HepG2 (cell line): ENCODE measurements around the gene MLST8. TPM values are rescaled to one million over a fixed set of nuclear protein-coding genes. Genes with fewer than 3 reads are reported as not detected.

Experiments
- ATM ChIP-seq: fragments of 450-650 bp; IDR thresholded peaks from 2 replicates; pipeline ENCODE4 v1.7.1; 2017; ENCODE audit warnings: mild to moderate bottlenecking, borderline replicate concordance
- FOXP1 ChIP-seq, 2 experiments: fragments of 450-650 bp in 1 of 2; IDR thresholded peaks; 2 replicates each; pipeline ENCODE4 v1.6.1; 2017 to 2018; ENCODE audit warnings: antibody characterized with exemption in 1 of 2
- HDAC1 ChIP-seq: sonication (generic); formaldehyde crosslinking; IDR thresholded peaks from 2 replicates; pipeline ENCODE4 v1.5.1; 2020; ENCODE audit warnings: mild to moderate bottlenecking, missing genetic modification reagents
- MIER3 ChIP-seq: IDR thresholded peaks from 2 replicates; pipeline ENCODE4 v1.6.1; 2016; ENCODE audit warnings: missing compliant biosample characterization, borderline replicate concordance
- NFRKB ChIP-seq: fragments of 450-650 bp; IDR thresholded peaks from 2 replicates; pipeline ENCODE4 v1.6.1; 2017
- NR2F1 ChIP-seq, 2 experiments: fragments of 450-650 bp in 1 of 2; formaldehyde crosslinking in 1 of 2; IDR thresholded peaks; 2 replicates each; pipeline versions ENCODE4 v1.5.0 to v1.6.1; 2016 to 2020; ENCODE audit warnings: mild to moderate bottlenecking in 1 of 2, missing compliant biosample characterization in 1 of 2, missing genetic modification reagents in 1 of 2, moderate library complexity in 1 of 2
- PTBP1 ChIP-seq: fragments of 200-400 bp; formaldehyde crosslinking; IDR thresholded peaks from 2 replicates; pipeline ENCODE4 v1.6.1; 2018; ENCODE audit warnings: low read length, low read depth; ENCODE audit not compliant: poor library complexity, severe bottlenecking
- TSC22D2 ChIP-seq: sonication (generic); formaldehyde crosslinking; IDR thresholded peaks from 2 replicates; pipeline ENCODE4 v1.5.1; 2020; ENCODE audit warnings: missing genetic modification reagents, mild to moderate bottlenecking, borderline replicate concordance
- YEATS4 ChIP-seq: sonication (generic); formaldehyde crosslinking; IDR thresholded peaks from 2 replicates; pipeline ENCODE4 v1.4.0; 2020; ENCODE audit warnings: missing genetic modification reagents, borderline replicate concordance
- ZBTB14 ChIP-seq: sonication (generic); formaldehyde crosslinking; IDR thresholded peaks from 2 replicates; pipeline ENCODE4 v1.4.0; 2020; ENCODE audit warnings: missing genetic modification reagents
- ZNF143 ChIP-seq: sonication (generic); formaldehyde crosslinking; IDR thresholded peaks from 2 replicates; pipeline ENCODE4 v1.4.0; 2020; ENCODE audit warnings: missing genetic modification reagents
- ZNF407 ChIP-seq: sonication (generic); formaldehyde crosslinking; IDR thresholded peaks from one replicate; pipeline ENCODE4 v1.5.1; 2020; ENCODE audit warnings: mild to moderate bottlenecking, missing genetic modification reagents; ENCODE audit errors: not compliant biosample characterization
- ZNF687 ChIP-seq: sonication (generic); formaldehyde crosslinking; IDR thresholded peaks from 2 replicates; pipeline ENCODE4 v1.5.1; 2020; ENCODE audit warnings: mild to moderate bottlenecking, missing genetic modification reagents, moderate library complexity
- polyA plus RNA-seq, 8 experiments: library from polyadenylated mRNA; depleted of rRNA in 3 of 8; stranded (reverse) in 7 of 8; unstranded in 1 of 8; fragments of >200 nt; fragmentation: Illumina TruSeq in 4 of 8; extraction: Trizol in 4 of 8; gene quantifications; 2 replicates each; pipeline versions ENCODE4 v1.2.1 to v1.2.3, GENCODE V29; 2011 to 2016; ENCODE audit warnings: low read depth in 4 of 8, missing spikeins in 1 of 8, mixed read lengths in 1 of 8; ENCODE audit not compliant: insufficient read depth in 1 of 8
- total RNA-seq, 5 experiments: library from RNA; depleted of rRNA; stranded (reverse); fragments of >200 nt; fragmentation: Illumina TruSeq; extraction: Trizol; gene quantifications; 2 replicates each; pipeline ENCODE4 v1.2.3, GENCODE V29; 2016; ENCODE audit warnings: low read depth in 1 of 5
- TF ChIP-seq, protein P1 (sequence below): sonication (generic); formaldehyde crosslinking; IDR thresholded peaks from 2 replicates; pipeline ENCODE4 v1.8.1; 2022; ENCODE audit warnings: mild to moderate bottlenecking, missing genetic modification reagents

MLST8 gene
- total and polyA plus RNA-seq, 2 of the 13 experiments (the other 11 are each of a cell fraction or from before 2014, with no cell fraction given), result 30.8 to 72.7 TPM

- TF ChIP-seq ATM (no peak), ZNF143 (peak; percentile 74), NFRKB (no peak), ZNF407 (no peak), ZNF687 (CRISPR knock-in tag) (peak; percentile 59), TSC22D2 (CRISPR knock-in tag) (no peak), HDAC1 (CRISPR knock-in tag) (0 out of 2 replicates have a peak, but pooled peaks have one; percentile 34), YEATS4 (CRISPR knock-in tag) (peak; percentile 23; the same call in 1 of the 2 replicates), MIER3 (CRISPR knock-in tag) (no peak), FOXP1 (IDR thresholded peaks at IDR 0.05) (no peak), FOXP1 (CRISPR knock-in tag; IDR thresholded peaks at IDR 0.05) (no peak), ZBTB14 (CRISPR knock-in tag) (no peak), PTBP1 (no peak), NR2F1 (CRISPR knock-in tag; IDR thresholded peaks at IDR 0.05) (peak; percentile 53 to 80; a peak in 3 of 4 replicates)
- TF ChIP-seq, protein P1, sequence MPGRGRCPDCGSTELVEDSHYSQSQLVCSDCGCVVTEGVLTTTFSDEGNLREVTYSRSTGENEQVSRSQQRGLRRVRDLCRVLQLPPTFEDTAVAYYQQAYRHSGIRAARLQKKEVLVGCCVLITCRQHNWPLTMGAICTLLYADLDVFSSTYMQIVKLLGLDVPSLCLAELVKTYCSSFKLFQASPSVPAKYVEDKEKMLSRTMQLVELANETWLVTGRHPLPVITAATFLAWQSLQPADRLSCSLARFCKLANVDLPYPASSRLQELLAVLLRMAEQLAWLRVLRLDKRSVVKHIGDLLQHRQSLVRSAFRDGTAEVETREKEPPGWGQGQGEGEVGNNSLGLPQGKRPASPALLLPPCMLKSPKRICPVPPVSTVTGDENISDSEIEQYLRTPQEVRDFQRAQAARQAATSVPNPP (CRISPR knock-in tag), result no peak
Observed at GRCh38 chr16:2189252-2189893, 15.9 kb upstream of the MLST8 start (continued).
